ENCODE measurements around the gene PTGDR2.

The PTGDR2 gene

DNA sequence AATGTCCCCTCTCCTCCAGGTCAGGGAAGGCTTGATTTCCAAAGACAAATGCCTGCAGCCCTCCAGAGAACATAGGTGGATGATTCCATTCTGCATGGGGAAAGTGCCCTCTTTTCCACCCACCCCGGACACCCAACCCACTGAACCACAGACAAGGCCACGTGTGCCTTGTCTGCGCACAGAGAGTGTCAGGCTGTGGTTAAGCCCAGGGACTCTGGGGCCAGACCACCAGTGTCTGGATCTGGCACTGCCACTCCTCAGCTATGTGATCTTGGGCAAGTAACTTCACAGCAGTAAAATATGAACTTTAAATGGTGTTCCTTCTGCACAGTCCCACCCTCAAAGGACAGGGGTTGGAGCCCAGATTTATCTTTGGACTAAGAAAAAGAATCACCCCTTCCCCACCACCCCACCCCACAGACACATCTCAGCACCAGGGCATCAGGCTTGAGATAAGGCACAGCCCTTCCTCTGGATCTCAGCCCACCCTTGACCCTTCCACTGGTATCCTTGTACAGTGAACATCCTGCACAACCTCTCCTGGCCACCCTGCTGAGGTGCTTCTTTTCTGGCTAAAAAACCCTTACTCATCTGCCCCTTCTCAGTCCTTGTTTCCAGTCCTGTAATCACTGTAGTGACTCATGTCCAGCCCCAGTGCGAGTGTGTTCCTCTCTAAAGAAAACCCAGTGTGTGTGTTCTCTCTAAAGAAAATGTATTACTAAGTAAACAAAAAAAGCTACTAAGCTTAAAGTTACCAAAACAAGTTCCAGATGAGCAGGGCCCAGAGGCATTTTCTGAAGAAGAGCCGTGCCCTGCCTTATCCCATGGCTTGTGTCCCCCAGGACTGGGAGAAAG lies 1.9 kb upstream of the PTGDR2 start:
- DNase-seq: no peak

DNA sequence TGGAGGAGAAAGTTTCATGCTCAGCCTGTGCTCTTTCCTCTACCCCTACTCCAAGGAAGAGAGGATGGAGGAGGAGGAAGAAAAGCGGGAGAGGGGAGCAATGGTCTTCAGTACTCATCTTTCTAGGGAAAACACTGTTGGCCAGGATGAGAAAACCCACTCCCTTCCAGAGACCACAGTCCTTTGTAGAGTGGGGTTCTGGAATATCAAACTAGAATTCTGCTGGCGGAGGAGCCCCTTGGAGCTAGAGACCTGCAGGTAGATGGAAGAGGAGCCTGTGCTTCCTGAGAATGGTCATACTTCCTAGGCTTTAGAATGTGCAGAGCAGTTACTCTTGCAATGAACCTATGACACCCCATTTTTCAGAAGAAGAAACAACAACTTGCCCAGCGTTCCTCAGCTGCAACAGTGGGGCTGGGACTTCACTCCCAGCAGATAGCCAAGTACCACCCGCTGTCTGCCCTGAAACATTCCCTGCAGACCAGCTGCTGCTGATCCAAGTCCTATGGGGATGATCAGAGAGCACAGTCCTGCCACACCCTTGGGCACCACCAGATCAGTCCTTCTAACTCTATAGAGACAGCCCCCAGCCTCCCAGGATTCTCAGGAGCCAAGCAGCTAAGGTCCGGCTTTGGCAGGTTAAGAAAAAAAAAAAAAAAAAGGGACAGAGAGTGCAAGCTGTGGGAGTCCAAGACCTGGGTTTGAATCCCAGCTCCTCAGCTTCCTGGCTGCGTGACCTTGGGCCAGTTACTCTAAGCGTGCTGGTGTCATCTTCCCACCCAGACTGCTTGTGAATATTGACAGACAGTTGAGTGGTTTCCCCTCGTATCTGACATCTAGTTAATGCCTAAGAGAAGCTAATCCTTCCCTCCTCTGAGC lies 664 bp downstream of the PTGDR2 start:
- DNase-seq: no peak

DNA sequence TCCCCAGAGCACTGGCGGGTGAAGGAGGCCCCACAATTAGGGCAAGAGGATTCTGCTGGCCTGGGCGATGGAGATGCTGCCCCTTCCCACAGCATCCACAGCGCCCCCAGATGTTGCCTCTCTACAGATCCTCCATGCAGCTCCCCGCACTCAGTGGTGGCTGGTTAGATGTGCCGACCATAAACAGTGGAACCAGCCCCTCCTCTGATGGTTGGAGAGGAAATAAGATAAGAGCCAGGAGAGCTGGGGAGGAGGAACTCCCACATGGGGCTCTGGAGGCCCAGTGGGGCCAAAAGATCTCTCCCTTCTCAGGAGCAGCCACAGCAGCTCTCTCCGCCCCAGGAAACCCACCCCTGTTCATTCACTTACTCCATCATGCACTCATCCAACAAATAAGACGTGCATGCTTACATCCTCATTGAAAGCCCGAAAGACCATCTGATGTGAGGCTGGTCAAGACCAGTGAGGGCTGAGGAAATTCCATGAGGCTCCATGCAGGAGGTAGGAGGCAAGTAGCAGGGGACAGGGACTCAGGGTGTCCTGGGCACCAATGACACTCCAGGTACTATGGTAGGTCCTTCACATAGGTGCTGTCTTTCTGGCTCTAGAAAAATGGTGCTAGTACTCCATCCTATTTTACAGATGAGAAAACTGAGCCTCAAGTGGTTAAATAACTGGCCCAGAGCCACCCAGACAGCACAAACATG lies 1.5 kb downstream of the PTGDR2 start:
- no peak for DNase-seq

DNA sequence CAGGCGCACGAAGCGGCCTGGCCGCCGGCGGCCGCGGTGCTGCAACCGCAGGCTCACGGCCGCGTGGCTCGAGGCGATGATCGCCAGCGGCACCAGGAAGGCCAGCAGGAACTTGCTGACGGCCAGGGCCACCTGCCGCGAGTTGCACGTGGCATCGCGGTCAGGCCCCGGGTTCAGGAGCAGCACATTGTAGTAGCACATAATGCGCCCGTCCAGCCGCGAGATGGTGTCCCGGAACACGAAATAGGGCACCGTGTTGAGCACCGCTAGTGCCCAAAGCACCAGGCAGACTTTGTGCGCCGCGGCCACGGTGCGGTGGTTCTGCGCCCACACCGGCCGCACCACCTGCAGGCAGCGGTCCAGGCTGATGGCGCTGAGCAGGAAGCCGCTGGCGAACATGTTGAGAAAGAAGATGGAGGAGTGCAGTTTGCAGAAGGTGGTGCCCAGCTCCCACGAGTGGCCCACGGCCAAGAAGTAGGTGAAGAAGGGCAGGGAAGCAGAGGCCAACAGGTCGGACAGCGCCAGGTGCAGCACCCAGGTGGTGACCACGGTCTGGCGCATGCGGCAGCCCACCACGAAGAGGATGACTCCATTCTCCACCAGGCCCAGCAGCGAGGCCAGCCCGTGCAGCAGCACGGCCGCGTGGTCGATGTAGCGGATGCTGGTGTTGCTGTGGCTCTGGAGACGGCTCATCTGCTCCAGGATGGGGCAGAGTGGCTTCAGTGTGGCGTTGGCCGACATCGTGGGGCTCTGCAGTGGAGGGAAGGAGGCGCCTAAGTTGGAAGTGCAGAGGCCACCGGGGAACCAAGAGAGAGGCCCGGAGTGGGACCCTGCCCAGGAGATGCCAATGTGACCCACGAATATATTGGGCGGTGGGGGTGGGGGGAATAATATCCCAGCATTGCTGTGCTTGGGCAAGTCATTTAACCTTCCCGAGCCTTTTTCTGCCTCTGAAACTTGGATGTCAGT lies 2.5 kb downstream of the PTGDR2 start:
- no peak for DNase-seq

DNA sequence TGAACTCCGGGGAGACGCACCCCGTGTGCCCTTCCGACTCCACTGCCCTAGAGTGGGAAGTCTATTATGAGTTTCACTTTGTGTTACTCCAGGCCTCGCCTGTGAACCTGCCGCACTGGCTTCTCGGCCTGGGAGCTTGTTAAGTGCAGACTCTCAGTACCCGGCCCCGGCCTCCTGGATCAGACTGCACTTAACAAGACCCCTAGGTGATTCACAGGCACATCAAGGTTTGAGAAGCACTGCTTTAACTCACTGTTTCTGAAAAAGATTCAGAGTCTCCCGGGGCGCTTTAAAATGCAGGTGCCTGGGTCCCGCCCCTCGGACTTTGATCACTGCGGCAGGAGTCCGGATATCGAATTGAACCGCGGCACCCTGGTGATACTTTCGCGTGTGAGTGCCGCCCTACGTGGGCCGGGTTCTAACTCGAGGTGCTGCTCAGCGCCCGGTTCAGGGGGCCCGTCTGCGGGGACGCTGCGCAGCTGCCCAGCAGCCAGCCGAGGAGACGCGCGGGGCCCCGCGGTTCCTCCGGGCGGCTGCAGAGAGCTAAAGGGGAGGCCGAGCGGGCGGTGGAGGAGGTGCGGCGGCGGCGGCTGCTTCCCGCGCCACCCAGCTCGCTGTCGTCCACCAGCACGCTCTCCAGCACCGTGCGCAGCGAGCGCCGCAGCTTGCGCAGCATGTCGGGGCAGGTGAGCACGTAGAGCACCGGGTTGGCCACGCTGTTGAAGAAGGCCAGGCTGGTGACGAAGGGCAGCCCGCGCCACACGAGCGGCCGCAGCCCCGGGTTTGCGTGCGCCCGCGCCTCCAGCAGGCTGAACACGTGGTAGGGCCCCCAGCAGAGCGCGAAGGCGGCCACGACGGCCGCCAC lies 3.4 kb downstream of the PTGDR2 start:
- DNase-seq: no peak

DNA sequence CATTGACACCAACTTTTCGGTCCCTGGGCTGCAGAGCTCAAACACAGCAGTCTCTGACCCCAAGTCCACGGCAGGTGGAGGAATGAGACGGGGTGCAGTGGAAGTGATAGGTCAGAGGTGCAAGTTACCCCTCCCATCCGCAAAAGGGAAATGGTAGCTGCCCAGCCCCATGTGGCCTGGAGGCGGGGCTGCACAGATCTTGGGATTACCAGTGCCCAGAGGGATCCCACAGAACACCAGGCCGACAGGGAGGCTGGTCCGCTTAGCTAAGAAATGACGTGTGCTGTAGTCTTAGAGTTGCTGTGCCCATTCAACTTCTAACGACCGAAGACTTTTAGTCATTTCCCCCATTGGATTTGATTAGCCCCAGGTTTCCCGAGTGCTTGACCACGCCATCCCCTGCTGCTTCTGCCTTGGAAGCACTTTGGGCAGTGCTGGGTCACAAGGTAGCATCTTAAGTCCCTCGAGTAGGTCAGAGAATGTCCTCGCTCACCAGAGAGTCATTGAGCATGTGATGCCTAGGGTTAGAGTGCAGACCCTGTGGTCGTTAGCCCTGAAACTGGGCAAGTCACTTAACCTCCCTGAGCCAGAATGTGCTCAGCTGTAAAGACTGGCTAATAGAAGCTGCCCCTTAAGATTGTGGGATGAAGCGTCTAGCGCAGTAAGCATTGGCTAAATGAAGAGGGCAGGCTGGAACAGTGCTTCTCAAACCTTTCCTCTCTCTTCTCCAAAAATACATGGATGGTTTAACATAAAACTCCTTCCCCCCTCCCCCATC lies 4.2 kb downstream of the PTGDR2 start:
- DNase-seq: no peak

DNA sequence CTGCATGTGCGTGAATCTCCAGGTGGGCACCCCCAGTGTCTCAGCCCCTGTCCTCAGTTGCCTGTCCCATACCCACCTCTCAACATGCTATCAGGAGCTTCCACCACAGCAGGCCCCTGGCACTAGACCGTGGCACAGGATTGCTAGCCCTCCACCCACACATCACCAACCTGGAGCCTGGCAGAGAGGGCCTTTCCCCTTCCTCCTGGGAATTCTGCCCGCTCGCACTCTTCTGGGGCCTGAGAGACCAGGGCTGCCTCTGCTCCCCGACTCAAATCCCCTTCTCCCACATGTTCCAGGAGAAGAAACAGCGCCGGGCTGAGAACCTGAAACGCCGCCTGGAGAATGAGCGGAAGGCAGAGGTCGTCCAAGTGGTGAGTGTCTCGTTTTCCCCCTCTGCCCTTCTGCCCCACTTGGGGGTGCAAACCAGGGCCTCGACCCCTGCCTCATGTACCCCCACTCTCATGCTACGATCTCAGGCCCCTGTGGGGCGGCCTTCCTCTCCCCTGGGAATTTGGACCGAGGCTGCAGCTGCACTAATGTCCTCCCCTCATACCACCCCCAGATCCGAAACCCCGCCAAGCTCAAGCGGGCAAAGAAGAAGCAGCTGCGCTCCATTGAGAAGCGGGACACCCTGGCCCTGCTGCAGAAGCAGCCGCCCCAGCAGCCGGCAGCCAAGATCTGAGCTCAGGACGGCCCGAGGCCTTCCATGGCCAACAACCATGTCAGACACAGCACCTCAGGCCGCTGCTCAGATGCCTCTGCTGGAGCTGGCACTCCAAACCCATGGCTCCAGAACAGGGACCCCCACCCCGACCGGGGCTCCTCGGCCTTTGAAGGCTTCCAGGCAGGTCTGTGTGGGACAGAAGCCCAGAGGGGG lies 5.9 kb downstream of the PTGDR2 start:
- no peak for DNase-seq

DNA sequence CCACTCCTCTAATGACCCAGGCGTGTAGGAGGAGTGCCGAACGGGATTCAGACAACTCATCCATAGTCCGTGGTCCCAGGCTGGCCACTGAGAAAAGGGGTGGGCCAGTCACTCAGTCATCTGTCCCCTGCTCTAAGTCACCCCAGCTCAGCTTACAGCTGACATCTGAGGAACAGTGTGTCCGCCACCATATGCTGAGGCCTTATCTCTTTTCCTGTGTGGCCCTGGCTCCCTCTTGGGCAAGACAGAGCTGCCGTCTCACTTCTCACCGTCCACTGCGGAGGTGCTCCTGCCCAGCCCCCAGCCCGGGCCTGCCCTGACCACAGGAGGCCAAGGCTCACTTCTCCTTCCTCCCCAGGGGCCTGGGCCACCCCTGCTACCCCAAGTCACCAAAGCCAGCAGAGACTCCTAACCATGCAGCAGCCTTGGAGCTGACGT lies 7.0 kb downstream of the PTGDR2 start:
- DNase-seq: no peak

DNA sequence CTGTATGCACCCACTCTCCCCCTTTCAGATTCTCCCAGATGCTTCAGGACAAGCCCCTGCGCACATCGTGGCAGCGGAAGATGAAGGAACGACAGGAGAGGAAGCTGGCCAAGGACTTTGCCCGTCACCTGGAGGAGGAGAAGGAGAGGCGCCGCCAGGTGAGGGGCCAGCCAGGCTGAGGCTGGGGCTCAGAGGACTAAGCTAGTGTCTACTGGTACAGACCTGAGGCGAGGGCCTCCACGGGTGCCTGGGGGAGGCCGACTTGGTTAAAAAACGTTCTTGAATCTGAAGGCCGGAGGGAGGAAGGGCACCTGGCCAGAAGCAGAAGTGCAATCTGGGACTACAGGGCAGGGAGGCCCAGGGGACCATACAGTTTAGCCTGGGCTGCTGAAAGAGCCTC lies 7.9 kb downstream of the PTGDR2 start:
- no peak for DNase-seq

DNA sequence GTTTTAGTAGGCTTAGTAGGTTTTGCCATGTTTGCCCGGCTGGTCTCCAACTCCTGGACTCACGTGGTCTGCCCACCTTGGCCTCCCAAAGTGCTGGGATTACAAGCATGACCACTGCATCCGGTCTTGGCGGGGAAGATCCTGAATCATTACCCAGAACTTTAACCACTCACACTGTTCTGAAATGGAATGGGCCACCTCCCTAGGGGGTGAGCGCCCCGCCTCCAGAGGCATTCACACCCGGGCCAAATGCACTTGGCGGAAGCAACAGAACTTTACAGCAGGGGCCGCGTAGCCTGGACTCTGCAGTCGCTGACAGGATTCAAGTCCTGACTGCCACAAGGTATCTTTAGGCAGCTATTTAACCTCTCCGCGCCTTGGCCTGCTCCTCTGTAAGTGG lies 8.5 kb downstream of the PTGDR2 start:
- DNase-seq: no peak

DNA sequence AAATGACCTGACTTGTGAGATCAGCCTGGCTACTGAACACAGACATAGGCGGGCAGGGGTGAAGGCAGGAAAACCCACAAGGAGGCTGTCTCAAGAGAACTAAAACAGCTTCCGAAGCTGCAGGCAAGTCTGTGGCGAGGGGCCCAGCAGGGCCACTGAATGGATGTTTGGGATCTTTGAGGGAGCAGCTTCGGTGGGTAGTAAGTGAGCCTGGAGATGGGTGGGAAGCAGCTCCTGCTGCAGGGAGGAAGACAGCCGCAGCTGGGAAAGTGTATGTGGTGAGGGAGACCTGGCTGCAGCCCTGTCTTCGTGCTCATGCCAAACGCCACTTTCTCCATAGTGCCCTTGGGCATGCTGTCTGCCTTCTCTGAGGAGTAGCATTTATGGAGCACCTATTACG lies 10.4 kb downstream of the PTGDR2 start:
- no peak for DNase-seq

DNA sequence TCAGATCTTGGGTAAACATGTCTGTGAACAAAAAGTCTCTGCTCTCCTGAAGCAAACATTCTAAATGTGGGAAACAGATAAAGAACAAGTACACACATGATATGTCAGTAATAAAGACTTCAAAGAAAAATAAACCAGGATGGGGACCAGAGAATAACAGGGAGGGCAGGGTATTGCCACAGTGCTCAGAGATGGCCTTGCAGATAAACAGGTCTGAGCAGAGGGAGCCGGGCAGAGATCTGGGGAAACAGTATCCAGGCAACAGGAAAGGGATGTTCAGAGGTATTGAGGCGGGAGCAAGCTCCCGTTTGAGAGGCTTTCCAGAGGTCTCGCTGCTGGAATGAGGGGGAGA lies 10.9 kb downstream of the PTGDR2 start:
- no peak for DNase-seq

DNA sequence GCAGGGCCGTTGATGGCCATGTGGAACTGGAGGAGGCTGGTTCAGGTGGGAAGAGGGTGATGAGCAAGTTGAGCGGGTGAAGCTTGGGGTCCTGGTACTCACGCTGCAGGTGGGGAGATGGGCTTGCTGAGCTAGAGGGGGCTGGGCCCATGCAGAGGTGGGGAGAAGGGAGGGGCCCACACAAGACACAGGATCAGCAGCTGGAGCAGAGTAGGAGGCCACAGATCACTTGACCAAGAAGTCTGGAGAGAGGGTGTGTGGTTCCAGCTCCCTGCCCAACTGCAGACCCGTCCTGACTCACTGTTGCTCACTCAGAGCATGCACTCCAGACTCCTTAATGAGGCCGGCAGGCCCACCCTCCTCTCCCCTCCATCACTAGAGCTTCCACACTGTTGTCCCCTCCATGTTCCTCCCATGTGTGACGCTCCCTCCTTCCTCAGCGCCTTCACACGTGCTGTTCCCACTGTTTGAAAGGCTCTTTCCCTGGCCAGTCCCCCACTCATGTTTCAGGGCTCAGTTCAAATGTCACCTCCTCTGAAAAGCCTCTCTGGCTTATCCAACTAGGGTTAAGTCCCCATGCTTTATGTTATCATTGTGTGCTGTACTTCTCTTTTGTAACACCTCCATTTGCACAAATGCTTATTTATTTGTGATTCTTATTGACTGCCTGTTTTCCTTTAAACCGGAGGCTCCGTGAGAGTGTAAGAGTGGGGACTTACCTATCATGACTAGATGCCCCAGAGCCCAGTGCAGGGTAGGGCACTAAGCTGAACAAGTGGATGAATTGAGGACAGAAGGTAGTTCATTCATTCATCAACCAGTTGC lies 11.5 kb downstream of the PTGDR2 start:
- DNase-seq: no peak

DNA sequence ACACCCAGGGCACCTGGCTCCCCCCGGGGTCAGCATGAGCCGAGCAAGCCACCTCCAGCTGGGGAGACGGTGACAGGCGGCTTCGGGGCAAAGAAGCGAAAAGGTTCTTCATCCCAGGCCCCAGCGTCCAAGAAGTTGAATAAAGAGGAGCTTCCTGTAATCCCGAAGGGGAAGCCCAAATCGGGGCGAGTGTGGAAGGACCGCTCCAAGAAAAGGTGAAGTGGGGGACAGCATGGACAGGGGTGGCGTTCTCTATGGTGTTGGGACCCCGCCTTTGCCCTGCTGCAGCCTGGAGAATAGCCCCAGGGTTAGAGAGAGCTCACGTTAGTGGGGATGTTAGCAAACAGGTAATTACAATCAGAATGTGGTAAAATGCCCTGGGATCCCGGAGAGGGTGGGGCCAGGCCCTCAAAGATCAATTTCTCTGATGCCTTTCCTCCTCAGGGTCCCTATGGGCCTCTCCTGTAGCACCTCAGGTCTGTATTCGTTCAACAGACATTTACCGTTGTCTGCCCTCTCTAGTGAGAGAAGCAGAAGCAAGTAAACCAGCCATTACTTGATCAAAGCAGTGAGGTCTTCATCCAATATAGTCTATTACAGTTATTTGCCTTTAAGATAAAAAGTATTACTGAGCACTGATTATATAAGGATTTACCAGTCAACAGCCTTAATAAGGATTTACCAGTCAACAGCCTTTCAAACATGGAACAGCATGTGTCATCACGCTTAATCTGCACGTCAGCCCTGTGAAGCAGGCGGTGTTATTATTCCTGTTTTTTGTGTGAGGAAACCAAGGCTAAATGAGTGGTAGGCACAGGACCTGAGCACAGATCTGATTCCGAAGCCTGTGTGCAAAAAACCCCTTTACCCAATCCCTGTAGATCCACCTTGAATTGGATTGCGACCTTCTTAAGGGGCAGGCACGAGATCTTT lies 12.8 kb downstream of the PTGDR2 start:
- no peak for DNase-seq

DNA sequence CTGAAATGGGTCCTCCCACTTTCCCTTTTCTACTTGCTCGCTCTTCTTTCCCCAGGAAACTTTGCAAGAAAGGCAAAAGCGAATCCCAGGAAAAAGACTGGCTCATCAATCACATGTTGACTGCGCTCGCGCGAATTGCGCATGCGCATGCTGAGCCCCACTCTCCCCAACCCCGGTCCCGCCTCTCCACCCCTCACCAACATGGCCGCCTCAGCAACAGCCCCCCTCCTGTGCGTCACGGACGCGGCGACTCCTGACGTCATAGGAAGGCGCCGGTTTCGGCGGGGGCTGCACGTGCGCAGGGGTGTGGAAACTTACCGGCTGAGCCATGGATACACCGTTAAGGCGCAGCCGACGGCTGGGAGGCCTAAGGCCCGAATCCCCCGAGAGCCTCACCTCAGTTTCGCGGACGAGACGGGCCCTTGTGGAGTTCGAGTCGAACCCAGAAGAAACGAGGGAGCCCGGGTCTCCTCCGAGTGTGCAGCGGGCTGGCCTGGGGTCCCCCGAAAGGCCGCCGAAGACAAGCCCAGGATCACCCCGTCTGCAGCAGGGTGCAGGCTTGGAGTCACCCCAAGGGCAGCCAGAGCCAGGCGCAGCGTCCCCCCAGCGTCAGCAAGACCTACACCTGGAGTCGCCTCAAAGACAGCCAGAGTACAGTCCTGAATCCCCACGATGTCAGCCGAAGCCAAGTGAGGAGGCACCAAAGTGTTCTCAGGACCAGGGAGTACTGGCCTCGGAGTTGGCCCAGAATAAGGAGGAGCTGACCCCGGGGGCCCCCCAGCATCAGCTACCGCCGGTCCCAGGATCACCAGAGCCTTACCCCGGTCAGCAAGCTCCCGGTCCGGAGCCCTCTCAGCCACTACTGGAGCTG lies 13.7 kb downstream of the PTGDR2 start, which contains the start of gene CCDC86:
CCDC86 (plus strand) TSS at position 317 of the 871 bp plus-strand sequence; CDS start at position 329, 12 bp downstream.
- peak; percentile 91 for DNase-seq
